Muscle of back (tissue), 13 donors: ENCODE data around the gene PIK3R1. TPM values are rescaled to one million over a fixed set of nuclear protein-coding genes. Genes with fewer than 3 reads are reported as not detected.

ENCODE experiments used
- DNase-seq, 3 donors: peaks; one replicate each; pipeline versions ENCODE4 v3.0.0 to v3.0.0-alpha.2; 2013
- long read RNA-seq, 9 donors: transcript quantifications; one replicate each; lab custom pipeline, GENCODE V29; 2026
- polyA plus RNA-seq, 10 donors: library from polyadenylated mRNA; unstranded; fragments of 120-200 nt; gene quantifications; one replicate each; pipeline ENCODE4 v1.2.1, GENCODE V29; 2013; ENCODE audit not compliant: insufficient read length in 10 of 10

Gene PIK3R1
- 10 to 100 TPM; 48.5 to 75.7 (median 62.7) TPM for polyA plus RNA-seq
- long read RNA-seq, donor 1, partial matches to known transcripts = 13 of 15 reads
- long read RNA-seq, donor 1, other reads (novel, unspliced or antisense) = 0 of 15 reads
- long read RNA-seq, donor 2, full-length matches to known transcripts = 4 of 33 reads
- long read RNA-seq, donor 2, partial matches to known transcripts = 29 of 33 reads
- long read RNA-seq, donor 2, other reads (novel, unspliced or antisense) = 0 of 33 reads
- long read RNA-seq, donor 3 = 0 reads
- long read RNA-seq, donor 4, full-length matches to known transcripts = 11 of 45 reads
- long read RNA-seq, donor 4, partial matches to known transcripts = 34 of 45 reads
- long read RNA-seq, donor 4, other reads (novel, unspliced or antisense) = 0 of 45 reads
- long read RNA-seq, donor 5, full-length matches to known transcripts = 6 of 23 reads
- long read RNA-seq, donor 5, partial matches to known transcripts = 17 of 23 reads
- long read RNA-seq, donor 5, other reads (novel, unspliced or antisense) = 0 of 23 reads
- long read RNA-seq, donor 6, full-length matches to known transcripts = 6 of 86 reads
- long read RNA-seq, donor 6, partial matches to known transcripts = 80 of 86 reads
- long read RNA-seq, donor 6, other reads (novel, unspliced or antisense) = 0 of 86 reads
- long read RNA-seq, donor 7, full-length matches to known transcripts = 8 of 47 reads
- long read RNA-seq, donor 7, partial matches to known transcripts = 39 of 47 reads
- long read RNA-seq, donor 7, other reads (novel, unspliced or antisense) = 0 of 47 reads
- long read RNA-seq, donor 8, full-length matches to known transcripts = 3 of 17 reads
- long read RNA-seq, donor 8, partial matches to known transcripts = 14 of 17 reads
- long read RNA-seq, donor 8, other reads (novel, unspliced or antisense) = 0 of 17 reads
- long read RNA-seq, donor 9 = 0 reads

GRCh38 chr5:68215208-68215897 lies at the start of gene PIK3R1:
TSS of gene PIK3R1 (plus strand) at chr5:68215756. CDS start at chr5:68226676, 10,920 bp downstream.
- peak; percentile 95 to 99 (median 97) for DNase-seq

- no peak for DNase-seq
These were observed 48.3 kb upstream of the PIK3R1 start for GRCh38 chr5:68167195-68167651.

GRCh38 chr5:68169903-68170302 lies 45.7 kb upstream of the PIK3R1 start:
- DNase-seq = peak; percentile 20 to 80 (median 51)

GRCh38 chr5:68170826-68171558 lies 44.6 kb upstream of the PIK3R1 start:
- peak; percentile 27 to 72 (median 40) for DNase-seq

- DNase-seq = no peak
These were observed 43.2 kb upstream of the PIK3R1 start for GRCh38 chr5:68172314-68172713.

- DNase-seq = no peak
These were observed 42.5 kb upstream of the PIK3R1 start for GRCh38 chr5:68173007-68173406.

- DNase-seq = no peak
These were observed 39.3 kb upstream of the PIK3R1 start for GRCh38 chr5:68176253-68176652.

- DNase-seq = no peak
These were observed 38.6 kb upstream of the PIK3R1 start for GRCh38 chr5:68176802-68177479.

- DNase-seq = no peak
These were observed 37.9 kb upstream of the PIK3R1 start for GRCh38 chr5:68177676-68178075.

GRCh38 chr5:68178579-68178978 lies 37.0 kb upstream of the PIK3R1 start:
- DNase-seq = no peak

GRCh38 chr5:68180121-68181038 lies 35.2 kb upstream of the PIK3R1 start:
- DNase-seq = no peak

- DNase-seq = no peak
These were observed 34.4 kb upstream of the PIK3R1 start for GRCh38 chr5:68181039-68181599.

- no peak for DNase-seq
These were observed 33.5 kb upstream of the PIK3R1 start for GRCh38 chr5:68182094-68182493.

- DNase-seq = no peak
These were observed 33.0 kb upstream of the PIK3R1 start for GRCh38 chr5:68182534-68182933.

GRCh38 chr5:68187268-68188055 lies 28.1 kb upstream of the PIK3R1 start:
- DNase-seq = peak in 2 of 3 donors; percentile 29 to 66

- no peak for DNase-seq
These were observed 26.4 kb upstream of the PIK3R1 start for GRCh38 chr5:68189171-68189570.

- no peak for DNase-seq
These were observed 25.9 kb upstream of the PIK3R1 start for GRCh38 chr5:68189613-68190012.

- no peak for DNase-seq
These were observed 24.9 kb upstream of the PIK3R1 start for GRCh38 chr5:68190619-68191018.
